ENCODE results near the gene BPIFB6. TPM values are rescaled to one million over a fixed set of nuclear protein-coding genes. Genes with fewer than 3 reads are reported as not detected.

BPIFB6 gene
- total and polyA plus RNA-seq, 11 donors = not detected

- ATAC-seq (no peak), DNase-seq (no peak)
- no peak overlapping the region for H3K27ac ChIP-seq
- WGBS, 4 donors = 59 to 67% (median 61%) methylated on average over 15 to 16 of the region's 16 CpGs
- TF ChIP-seq POLR2A (IDR thresholded peaks at IDR 0.05) = no peak
- no peak for TF ChIP-seq CTCF (IDR thresholded peaks at IDR 0.05)
- H3K4me1 ChIP-seq = no peaks in the 10 kb centered on the region
- H3K36me3 ChIP-seq = no peaks in the 10 kb centered on the region
- H3K9me3 ChIP-seq = no peaks in the 10 kb centered on the region
- intact Hi-C loops (cut with DNase I) = no loop called here
- H3K27me3 ChIP-seq = peaks cover 0 to 12% (median 0%) of the 10 kb centered on the region in 9 donors
- no peak overlapping the region for H3K4me3 ChIP-seq
Measured at GRCh38 chr20:33014336-33015113, 16.9 kb upstream of the BPIFB6 start.

- Histone ChIP-seq H3K4me1 (no peaks in the 10 kb centered on the region), H3K9me3 (no peaks in the 10 kb centered on the region), H3K27ac (no peak overlapping the region), H3K4me3 (no peak overlapping the region), H3K27me3 (peaks cover 0 to 12% (median 0%) of the 10 kb centered on the region in 9 donors), H3K36me3 (no peaks in the 10 kb centered on the region)
- DNase-seq (no peak), ATAC-seq (no peak)
- intact Hi-C loops (cut with DNase I) = no loop called here
- TF ChIP-seq CTCF (IDR thresholded peaks at IDR 0.05) = no peak
- no peak for TF ChIP-seq POLR2A (IDR thresholded peaks at IDR 0.05)
- WGBS, 4 donors = 75 to 90% (median 80%) methylated on average over 10 of the region's 10 CpGs
Measured at GRCh38 chr20:33015114-33015484, 16.3 kb upstream of the BPIFB6 start.

GRCh38 chr20:33015700-33016580 lies 15.5 kb upstream of the BPIFB6 start:
- Histone ChIP-seq H3K27me3 (peaks cover 0 to 12% (median 0%) of the 10 kb centered on the region in 9 donors), H3K4me3 (no peak overlapping the region), H3K36me3 (no peaks in the 10 kb centered on the region), H3K4me1 (no peaks in the 10 kb centered on the region), H3K27ac (no peak overlapping the region), H3K9me3 (no peaks in the 10 kb centered on the region)
- intact Hi-C loops (cut with DNase I) = no loop called here
- TF ChIP-seq CTCF (IDR thresholded peaks at IDR 0.05) = no peak
- TF ChIP-seq POLR2A (IDR thresholded peaks at IDR 0.05) = no peak
- DNase-seq (no peak), ATAC-seq (no peak)
- 63 to 76% (median 65%) methylated on average over 15 of the region's 15 CpGs for WGBS, 4 donors

GRCh38 chr20:33016581-33017109 lies 14.8 kb upstream of the BPIFB6 start:
- ATAC-seq (no peak), DNase-seq (no peak)
- no peaks in the 10 kb centered on the region for H3K9me3 ChIP-seq
- H3K4me1 ChIP-seq = no peaks in the 10 kb centered on the region
- no peak overlapping the region for H3K4me3 ChIP-seq
- intact Hi-C loops (cut with DNase I) = no loop called here
- peaks cover 0 to 12% (median 0%) of the 10 kb centered on the region in 9 donors for H3K27me3 ChIP-seq
- no peaks in the 10 kb centered on the region for H3K36me3 ChIP-seq
- WGBS, 4 donors = 73 to 87% (median 81%) methylated on average over 4 to 7 of the region's 7 CpGs
- no peak for TF ChIP-seq POLR2A (IDR thresholded peaks at IDR 0.05)
- TF ChIP-seq CTCF (IDR thresholded peaks at IDR 0.05) = no peak
- H3K27ac ChIP-seq = no peak overlapping the region

All from heart left ventricle (tissue), 16 donors.